Activated CD4-positive, alpha-beta T cell treated with anti-CD3 and anti-CD28 coated beads, Interleukin-2, amount 50 U/mL, for 16 hours (primary cell): ENCODE data around the gene MRS2.
"Not testable (repeated sequence)": the region's sequence is repeated elsewhere in the genome, so short reads cannot be mapped to it uniquely, and the experiment has no call there.

ENCODE experiments used
- DNase-seq: peaks from one replicate; pipeline ENCODE4 v3.0.0-alpha.2; 2020

MRS2 gene

GRCh38 chr6:24402697-24403500 is at the start of gene MRS2:
TSS of gene MRS2 (plus strand) at chr6:24402936. CDS start at chr6:24403047, 111 bp downstream.
- peak; percentile 83 for DNase-seq

GRCh38 chr6:24353861-24354260 is 48.9 kb upstream of the MRS2 start:
- DNase-seq, result no peak

- DNase-seq, result no peak
Observed at GRCh38 chr6:24355393-24355792, 47.3 kb upstream of the MRS2 start.

GRCh38 chr6:24356310-24356973 is 46.3 kb upstream of the MRS2 start:
- DNase-seq, result no peak

GRCh38 chr6:24357336-24358218 is 45.2 kb upstream of the MRS2 start, which contains the start of gene DCDC2:
TSS of gene DCDC2 (minus strand) at chr6:24358059. CDS start at chr6:24357750, 309 bp downstream.
- peak; percentile 4 for DNase-seq

- no peak for DNase-seq
Observed at GRCh38 chr6:24358219-24358821, 44.4 kb upstream of the MRS2 start.

- DNase-seq, result peak; percentile 91
Observed at GRCh38 chr6:24359640-24360454, 42.9 kb upstream of the MRS2 start.

GRCh38 chr6:24362363-24362762 is 40.4 kb upstream of the MRS2 start:
- not testable (repeated sequence) for DNase-seq

- not testable (repeated sequence) for DNase-seq
Observed at GRCh38 chr6:24365103-24365633, 37.6 kb upstream of the MRS2 start.

- DNase-seq, result no peak
Observed at GRCh38 chr6:24374612-24375011, 28.1 kb upstream of the MRS2 start.

- no peak for DNase-seq
Observed at GRCh38 chr6:24376871-24377270, 25.9 kb upstream of the MRS2 start.

- peak; percentile 22 for DNase-seq
Observed at GRCh38 chr6:24378473-24379097, 24.2 kb upstream of the MRS2 start.

GRCh38 chr6:24381476-24382219 is 21.1 kb upstream of the MRS2 start:
- DNase-seq, result no peak

- DNase-seq, result no peak
Observed at GRCh38 chr6:24382220-24382540, 20.6 kb upstream of the MRS2 start.

- not testable (repeated sequence) for DNase-seq
Observed at GRCh38 chr6:24382891-24383494, 19.7 kb upstream of the MRS2 start.

GRCh38 chr6:24384369-24385130 is 18.2 kb upstream of the MRS2 start:
- not testable (repeated sequence) for DNase-seq

- no peak for DNase-seq
Observed at GRCh38 chr6:24385536-24386269, 17.0 kb upstream of the MRS2 start.

- DNase-seq, result no peak
Observed at GRCh38 chr6:24387818-24388217, 14.9 kb upstream of the MRS2 start.
